ENCODE measurements around the gene FMO1. TPM values are rescaled to one million over a fixed set of nuclear protein-coding genes. Genes with fewer than 3 reads are reported as not detected.

The FMO1 gene
- total RNA-seq (not detected), polyA plus RNA-seq (not detected), total RNA-seq (not detected)

GRCh38 chr1:171248302-171248701 lies at the start of gene FMO1:
Gene FMO1, plus strand, starts transcription at chr1:171248494. Its CDS starts 9,594 bp downstream, at chr1:171258088.
- intact Hi-C loops (cut with micrococcal nuclease) = loop anchor here in 1 of 2 donors (5.0 kb wide), 2 partner anchors 239 to 469 kb away; partner anchors contain the start of gene PRRC2C
- no peaks in the 10 kb centered on the region for H3K36me3 Mint-ChIP-seq
- no peak for DNase-seq
- no peaks in the 10 kb centered on the region for H3K36me3 ChIP-seq (ENCODE audit: control insufficient read depth in 2 of 3, insufficient read depth in 3 of 3, low read length in 3 of 3)
- H3K9me3 Mint-ChIP-seq = no peaks in the 10 kb centered on the region
- no peak for ATAC-seq
- no peak within 1 kb of the TSS for H3K4me3 ChIP-seq (ENCODE audit: low read length)
- H3K4me3 Mint-ChIP-seq = no peak within 1 kb of the TSS
- POLR2A ChIA-PET = no interaction called here
- H3K4me1 Mint-ChIP-seq = peaks cover 0 to 13% (median 9%) of the 10 kb centered on the region in 7 donors
- H3K27me3 ChIP-seq (ENCODE audit: control insufficient read depth in 2 of 2, insufficient read depth in 2 of 2, low read length in 2 of 2) = peaks cover 0 to 8% of the 10 kb centered on the region in 2 donors
- H3K27ac ChIP-seq (ENCODE audit: low read depth, low read length) = no peak within 1 kb of the TSS
- H3K9me3 ChIP-seq (ENCODE audit: control insufficient read depth in 2 of 3, low read length in 3 of 3) = no peaks in the 10 kb centered on the region
- no peaks in the 10 kb centered on the region for H3K4me1 ChIP-seq (ENCODE audit: control insufficient read depth in 2 of 2, insufficient read depth in 2 of 2, low read length in 2 of 2)
- no peak within 1 kb of the TSS for H3K27ac Mint-ChIP-seq
- peaks cover 37 to 60% (median 45%) of the 10 kb centered on the region in 5 donors for H3K27me3 Mint-ChIP-seq
- CTCF ChIA-PET = interaction anchor here (2.2 kb wide), 1 partner anchor 65 kb away, joined by 7 read pairs; the partner anchor contains the start of gene FMO4

GRCh38 chr1:171204296-171204695 lies 44.0 kb upstream of the FMO1 start:
- no peaks in the 10 kb centered on the region for H3K27me3 ChIP-seq (ENCODE audit: control insufficient read depth in 2 of 2, insufficient read depth in 2 of 2, low read length in 2 of 2)
- no peak for DNase-seq
- H3K4me3 Mint-ChIP-seq = no peak overlapping the region
- H3K4me3 ChIP-seq (ENCODE audit: low read length) = no peak overlapping the region
- H3K36me3 Mint-ChIP-seq = no peaks in the 10 kb centered on the region
- ChIA-PET CTCF (no interaction called here), POLR2A (no interaction called here)
- no peaks in the 10 kb centered on the region for H3K36me3 ChIP-seq (ENCODE audit: control insufficient read depth in 2 of 3, insufficient read depth in 3 of 3, low read length in 3 of 3)
- peaks cover 13 to 32% (median 18%) of the 10 kb centered on the region in 5 donors for H3K27me3 Mint-ChIP-seq
- ATAC-seq = no peak
- intact Hi-C loops (cut with micrococcal nuclease) = no loop called here
- no peaks in the 10 kb centered on the region for H3K9me3 Mint-ChIP-seq
- H3K27ac Mint-ChIP-seq = no peak overlapping the region
- H3K4me1 Mint-ChIP-seq = no peaks in the 10 kb centered on the region
- no peaks in the 10 kb centered on the region for H3K9me3 ChIP-seq (ENCODE audit: control insufficient read depth in 2 of 3, low read length in 3 of 3)
- H3K4me1 ChIP-seq (ENCODE audit: control insufficient read depth in 2 of 2, insufficient read depth in 2 of 2, low read length in 2 of 2) = no peaks in the 10 kb centered on the region
- H3K27ac ChIP-seq (ENCODE audit: low read depth, low read length) = no peak overlapping the region

- H3K4me1 ChIP-seq (ENCODE audit: control insufficient read depth in 2 of 2, insufficient read depth in 2 of 2, low read length in 2 of 2) = no peaks in the 10 kb centered on the region
- Mint-ChIP-seq H3K4me1 (no peaks in the 10 kb centered on the region), H3K9me3 (no peaks in the 10 kb centered on the region), H3K4me3 (no peak overlapping the region), H3K27ac (no peak overlapping the region), H3K36me3 (no peaks in the 10 kb centered on the region), H3K27me3 (peaks cover 13 to 32% (median 14%) of the 10 kb centered on the region in 5 donors)
- DNase-seq (no peak), ATAC-seq (no peak)
- H3K36me3 ChIP-seq (ENCODE audit: control insufficient read depth in 2 of 3, insufficient read depth in 3 of 3, low read length in 3 of 3) = no peaks in the 10 kb centered on the region
- CTCF ChIA-PET = no interaction called here
- intact Hi-C loops (cut with micrococcal nuclease) = no loop called here
- no peaks in the 10 kb centered on the region for H3K27me3 ChIP-seq (ENCODE audit: control insufficient read depth in 2 of 2, insufficient read depth in 2 of 2, low read length in 2 of 2)
- no peak overlapping the region for H3K27ac ChIP-seq (ENCODE audit: low read depth, low read length)
- H3K4me3 ChIP-seq (ENCODE audit: low read length) = no peak overlapping the region
- POLR2A ChIA-PET = no interaction called here
- no peaks in the 10 kb centered on the region for H3K9me3 ChIP-seq (ENCODE audit: control insufficient read depth in 2 of 3, low read length in 3 of 3)
Observed at GRCh38 chr1:171206204-171206977, 41.9 kb upstream of the FMO1 start.

GRCh38 chr1:171206978-171207355 lies 41.3 kb upstream of the FMO1 start:
- H3K4me1 ChIP-seq (ENCODE audit: control insufficient read depth in 2 of 2, insufficient read depth in 2 of 2, low read length in 2 of 2) = no peaks in the 10 kb centered on the region
- H3K36me3 Mint-ChIP-seq = no peaks in the 10 kb centered on the region
- ChIA-PET POLR2A (no interaction called here), CTCF (no interaction called here)
- H3K4me1 Mint-ChIP-seq = no peaks in the 10 kb centered on the region
- H3K27ac Mint-ChIP-seq = no peak overlapping the region
- no peaks in the 10 kb centered on the region for H3K9me3 Mint-ChIP-seq
- H3K27ac ChIP-seq (ENCODE audit: low read depth, low read length) = no peak overlapping the region
- intact Hi-C loops (cut with micrococcal nuclease) = no loop called here
- H3K9me3 ChIP-seq (ENCODE audit: control insufficient read depth in 2 of 3, low read length in 3 of 3) = no peaks in the 10 kb centered on the region
- no peaks in the 10 kb centered on the region for H3K27me3 ChIP-seq (ENCODE audit: control insufficient read depth in 2 of 2, insufficient read depth in 2 of 2, low read length in 2 of 2)
- peaks cover 11 to 32% (median 14%) of the 10 kb centered on the region in 5 donors for H3K27me3 Mint-ChIP-seq
- no peak overlapping the region for H3K4me3 Mint-ChIP-seq
- ATAC-seq (no peak), DNase-seq (no peak)
- no peaks in the 10 kb centered on the region for H3K36me3 ChIP-seq (ENCODE audit: control insufficient read depth in 2 of 3, insufficient read depth in 3 of 3, low read length in 3 of 3)
- no peak overlapping the region for H3K4me3 ChIP-seq (ENCODE audit: low read length)

GRCh38 chr1:171207377-171207776 lies 40.9 kb upstream of the FMO1 start:
- H3K4me1 ChIP-seq (ENCODE audit: control insufficient read depth in 2 of 2, insufficient read depth in 2 of 2, low read length in 2 of 2) = no peaks in the 10 kb centered on the region
- POLR2A ChIA-PET = no interaction called here
- Mint-ChIP-seq H3K27ac (no peak overlapping the region), H3K4me1 (no peaks in the 10 kb centered on the region), H3K9me3 (no peaks in the 10 kb centered on the region), H3K36me3 (no peaks in the 10 kb centered on the region), H3K4me3 (no peak overlapping the region), H3K27me3 (peaks cover 11 to 32% (median 14%) of the 10 kb centered on the region in 5 donors)
- no peaks in the 10 kb centered on the region for H3K27me3 ChIP-seq (ENCODE audit: control insufficient read depth in 2 of 2, insufficient read depth in 2 of 2, low read length in 2 of 2)
- DNase-seq (no peak), ATAC-seq (no peak)
- intact Hi-C loops (cut with micrococcal nuclease) = no loop called here
- no peak overlapping the region for H3K4me3 ChIP-seq (ENCODE audit: low read length)
- H3K36me3 ChIP-seq (ENCODE audit: control insufficient read depth in 2 of 3, insufficient read depth in 3 of 3, low read length in 3 of 3) = no peaks in the 10 kb centered on the region
- CTCF ChIA-PET = no interaction called here
- H3K9me3 ChIP-seq (ENCODE audit: control insufficient read depth in 2 of 3, low read length in 3 of 3) = no peaks in the 10 kb centered on the region
- no peak overlapping the region for H3K27ac ChIP-seq (ENCODE audit: low read depth, low read length)

- CTCF ChIA-PET = no interaction called here
- Mint-ChIP-seq H3K4me3 (no peak overlapping the region), H3K27me3 (peaks cover 8 to 23% (median 13%) of the 10 kb centered on the region in 5 donors), H3K4me1 (peaks cover 0 to 2% (median 0%) of the 10 kb centered on the region in 7 donors), H3K9me3 (no peaks in the 10 kb centered on the region), H3K27ac (no peak overlapping the region), H3K36me3 (no peaks in the 10 kb centered on the region)
- no peak for DNase-seq
- no peaks in the 10 kb centered on the region for H3K36me3 ChIP-seq (ENCODE audit: control insufficient read depth in 2 of 3, insufficient read depth in 3 of 3, low read length in 3 of 3)
- POLR2A ChIA-PET = no interaction called here
- no peak overlapping the region for H3K4me3 ChIP-seq (ENCODE audit: low read length)
- no peak for ATAC-seq
- H3K9me3 ChIP-seq (ENCODE audit: control insufficient read depth in 2 of 3, low read length in 3 of 3) = no peaks in the 10 kb centered on the region
- no peak overlapping the region for H3K27ac ChIP-seq (ENCODE audit: low read depth, low read length)
- no peaks in the 10 kb centered on the region for H3K4me1 ChIP-seq (ENCODE audit: control insufficient read depth in 2 of 2, insufficient read depth in 2 of 2, low read length in 2 of 2)
- H3K27me3 ChIP-seq (ENCODE audit: control insufficient read depth in 2 of 2, insufficient read depth in 2 of 2, low read length in 2 of 2) = no peaks in the 10 kb centered on the region
- intact Hi-C loops (cut with micrococcal nuclease) = no loop called here
Observed at GRCh38 chr1:171210355-171210754, 37.9 kb upstream of the FMO1 start.
